Gastroesophageal sphincter (tissue), 4 donors: ENCODE data around the gene CACNA1F. TPM values are rescaled to one million over a fixed set of nuclear protein-coding genes. Genes with fewer than 3 reads are reported as not detected.

Experiments
- ATAC-seq: fragments of 150-250 bp; one replicate; pipeline ENCODE4 v1.9.1; 2016; ENCODE audit warnings: mild to moderate bottlenecking, moderate library complexity
- H3K27ac ChIP-seq, 4 donors: fragments of 200-600 bp; sonication (generic) in 3 of 4; 1 replicate in 3 of 4; 2 replicates in 1 of 4; pipeline ENCODE4 v1.5.1; 2016 to 2019
- H3K27me3 ChIP-seq: fragments of 200-600 bp; sonication (generic); one replicate; pipeline ENCODE4 v1.5.1; 2019
- H3K36me3 ChIP-seq, 2 donors: fragments of 200-600 bp; sonication (generic); one replicate each; pipeline ENCODE4 v1.5.1; 2019; ENCODE audit warnings: control low read depth in 1 of 2
- H3K4me1 ChIP-seq, 3 donors: fragments of 200-600 bp; sonication (generic); 1 replicate in 2 of 3; 2 replicates in 1 of 3; pipeline ENCODE4 v1.5.1; 2016 to 2019; ENCODE audit warnings: control low read depth in 2 of 3
- H3K4me3 ChIP-seq, 2 donors: fragments of 200-600 bp; sonication (generic); one replicate each; pipeline ENCODE4 v1.5.1; 2019; ENCODE audit warnings: mild to moderate bottlenecking in 1 of 2, moderate library complexity in 1 of 2
- H3K9me3 ChIP-seq, 3 donors: fragments of 200-600 bp; sonication (generic); one replicate each; pipeline ENCODE4 v1.5.1; 2017 to 2019; ENCODE audit warnings: control low read depth in 2 of 3
- EP300 ChIP-seq: sonication (generic); formaldehyde crosslinking; IDR thresholded peaks from one replicate; pipeline ENCODE4 v1.6.1; 2017; ENCODE audit warnings: antibody characterized with exemption, mild to moderate bottlenecking
- POLR2A ChIP-seq, 2 donors: fragments of 450-650 bp; IDR thresholded peaks; one replicate each; pipeline ENCODE4 v1.6.1; 2017; ENCODE audit warnings: antibody characterized with exemption in 2 of 2, mild to moderate bottlenecking in 2 of 2, moderate library complexity in 1 of 2
- POLR2AphosphoS5 ChIP-seq: sonication (generic); formaldehyde crosslinking; IDR thresholded peaks from one replicate; pipeline ENCODE4 v1.6.1; 2017; ENCODE audit warnings: antibody characterized with exemption
- WGBS, 2 donors: methylation state at CpG; one replicate each; pipeline ENCODE4 v1.1.5; 2018; ENCODE audit warnings: low coverage in 1 of 2; 5-methylcytosine and 5-hydroxymethylcytosine counted together
- total RNA-seq, 4 donors: library from RNA; depleted of rRNA; stranded (reverse); fragments of >200 nt; gene quantifications; one replicate each; pipeline ENCODE4 v1.1.0, GENCODE V29; 2016
- TF ChIP-seq, protein P1 (sequence below), 4 experiments: fragments of 200-600 bp in 2 of 4; fragments of 450-650 bp in 2 of 4; sonication (generic) in 1 of 4; IDR thresholded peaks; one replicate each; pipeline ENCODE4 v1.5.1; 2017 to 2019; ENCODE audit warnings: antibody characterized with exemption in 4 of 4, mild to moderate bottlenecking in 2 of 4, moderate library complexity in 2 of 4

CACNA1F gene
- total RNA-seq, 4 donors from 2014 or later = 1.7 TPM; not detected in 3

DNA sequence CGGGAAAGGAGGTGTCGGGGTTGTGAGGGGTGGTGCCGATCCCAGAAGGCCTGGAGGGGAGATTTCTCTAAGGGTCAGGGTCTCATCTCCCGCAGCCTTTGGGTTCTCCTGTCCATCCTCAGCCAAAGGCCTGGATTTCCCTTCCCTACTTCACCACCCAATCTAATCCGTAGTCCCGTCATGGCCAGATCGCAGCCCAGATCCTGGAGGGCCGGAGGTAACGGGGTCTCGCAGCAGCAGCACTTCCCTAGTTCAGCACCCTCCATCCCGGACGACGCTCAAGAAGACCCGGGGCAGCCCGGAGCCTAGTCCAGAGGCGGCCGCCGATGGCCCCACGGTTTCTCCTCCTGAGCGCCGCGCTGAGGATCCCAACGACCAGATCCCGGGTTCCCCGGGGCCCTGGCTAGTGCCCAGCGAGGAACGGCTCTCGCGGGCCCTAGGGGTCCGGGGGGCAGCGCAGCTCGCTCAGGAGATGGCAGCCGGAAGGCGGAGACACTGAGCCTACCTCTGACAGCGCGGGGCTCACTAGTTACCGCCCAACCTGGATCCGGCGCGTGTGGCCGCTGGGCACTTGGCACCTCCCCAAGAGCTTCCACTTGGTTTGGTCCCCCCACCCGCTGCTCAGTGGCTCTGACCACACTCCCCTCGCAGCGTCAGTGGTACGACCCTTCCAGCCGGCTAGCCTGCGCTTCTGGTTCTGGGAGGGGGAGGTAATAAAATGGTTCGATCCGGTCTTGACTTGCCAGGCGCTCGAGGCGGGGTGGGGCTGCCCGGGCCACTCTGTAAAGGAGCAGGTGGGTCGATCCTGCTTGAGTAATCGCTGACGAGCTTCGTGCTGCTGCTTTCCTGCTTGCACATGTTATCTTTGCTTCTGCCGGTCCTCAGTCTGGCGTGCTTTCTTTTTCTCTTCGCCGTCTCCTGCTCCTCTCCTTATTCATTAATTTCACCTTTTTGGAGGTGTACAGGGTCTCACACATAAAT is 66.9 kb downstream of the CACNA1F start:
- Histone ChIP-seq H3K27me3 (no peaks in the 10 kb centered on the region), H3K4me1 (peaks cover 0 to 38% (median 0%) of the 10 kb centered on the region in 3 donors), H3K4me3 (peak overlapping the region; percentile 42 to 51), H3K27ac (peak overlapping the region; percentile 89 to 96 (median 92)), H3K9me3 (no peaks in the 10 kb centered on the region), H3K36me3 (no peaks in the 10 kb centered on the region)
- TF ChIP-seq EP300 (no peak), POLR2AphosphoS5 (peak; percentile 63), POLR2A (IDR thresholded peaks at IDR 0.05) (no peak)
- TF ChIP-seq, protein P1, sequence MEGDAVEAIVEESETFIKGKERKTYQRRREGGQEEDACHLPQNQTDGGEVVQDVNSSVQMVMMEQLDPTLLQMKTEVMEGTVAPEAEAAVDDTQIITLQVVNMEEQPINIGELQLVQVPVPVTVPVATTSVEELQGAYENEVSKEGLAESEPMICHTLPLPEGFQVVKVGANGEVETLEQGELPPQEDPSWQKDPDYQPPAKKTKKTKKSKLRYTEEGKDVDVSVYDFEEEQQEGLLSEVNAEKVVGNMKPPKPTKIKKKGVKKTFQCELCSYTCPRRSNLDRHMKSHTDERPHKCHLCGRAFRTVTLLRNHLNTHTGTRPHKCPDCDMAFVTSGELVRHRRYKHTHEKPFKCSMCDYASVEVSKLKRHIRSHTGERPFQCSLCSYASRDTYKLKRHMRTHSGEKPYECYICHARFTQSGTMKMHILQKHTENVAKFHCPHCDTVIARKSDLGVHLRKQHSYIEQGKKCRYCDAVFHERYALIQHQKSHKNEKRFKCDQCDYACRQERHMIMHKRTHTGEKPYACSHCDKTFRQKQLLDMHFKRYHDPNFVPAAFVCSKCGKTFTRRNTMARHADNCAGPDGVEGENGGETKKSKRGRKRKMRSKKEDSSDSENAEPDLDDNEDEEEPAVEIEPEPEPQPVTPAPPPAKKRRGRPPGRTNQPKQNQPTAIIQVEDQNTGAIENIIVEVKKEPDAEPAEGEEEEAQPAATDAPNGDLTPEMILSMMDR (IDR thresholded peaks at IDR 0.05) = peak in 2 of 4 experiments; percentile 18 to 58
- 15 to 44% methylated on average over 3 to 12 of the region's 61 CpGs for WGBS, 2 donors
- peak; percentile 47 for ATAC-seq

DNA sequence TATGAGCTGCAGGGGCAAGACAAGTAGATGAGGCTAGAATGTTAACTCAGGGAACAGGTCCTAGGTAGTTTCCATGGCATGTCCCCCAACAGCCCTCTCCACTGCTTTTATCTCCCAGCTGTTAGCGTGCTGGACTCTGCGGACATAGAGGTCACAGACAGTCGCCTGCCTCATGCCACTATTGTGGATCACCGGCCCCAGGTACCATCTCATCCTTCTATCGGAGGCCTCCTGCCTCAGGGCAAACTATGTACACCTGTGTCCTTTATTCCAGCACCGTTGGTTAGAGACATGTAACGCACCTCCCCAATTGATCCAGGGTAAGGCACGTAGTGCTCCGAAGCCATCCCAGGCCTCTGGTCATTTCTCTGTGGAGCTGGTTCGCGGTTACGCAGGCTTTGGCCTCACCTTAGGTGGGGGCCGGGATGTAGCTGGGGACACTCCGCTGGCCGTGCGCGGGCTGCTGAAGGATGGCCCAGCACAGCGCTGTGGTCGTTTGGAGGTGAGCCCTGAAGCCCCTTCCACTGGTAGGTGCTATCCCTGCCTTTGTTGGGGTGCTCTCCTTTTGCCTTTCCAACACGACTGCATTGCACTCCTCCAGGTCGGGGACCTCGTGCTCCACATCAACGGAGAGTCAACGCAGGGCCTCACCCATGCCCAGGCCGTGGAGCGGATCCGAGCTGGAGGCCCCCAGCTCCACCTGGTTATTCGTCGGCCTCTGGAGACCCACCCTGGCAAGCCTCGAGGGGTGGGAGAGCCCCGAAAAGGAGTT is 68.4 kb downstream of the CACNA1F start:
- H3K36me3 ChIP-seq = no peaks in the 10 kb centered on the region
- H3K4me1 ChIP-seq = peaks cover 0 to 34% (median 0%) of the 10 kb centered on the region in 3 donors
- TF ChIP-seq EP300 (no peak), POLR2AphosphoS5 (no peak), POLR2A (IDR thresholded peaks at IDR 0.05) (no peak)
- TF ChIP-seq, protein P1 (IDR thresholded peaks at IDR 0.05) = no peak
- H3K9me3 ChIP-seq = no peaks in the 10 kb centered on the region
- no peak for ATAC-seq
- H3K27ac ChIP-seq = peak overlapping the region; percentile 89 to 96 (median 92)
- no peak overlapping the region for H3K4me3 ChIP-seq
- 78% methylated on average over 3 of the region's 31 CpGs; no CpG with 5 or more reads in 1 of the 2 donors for WGBS, 2 donors
- no peaks in the 10 kb centered on the region for H3K27me3 ChIP-seq

DNA sequence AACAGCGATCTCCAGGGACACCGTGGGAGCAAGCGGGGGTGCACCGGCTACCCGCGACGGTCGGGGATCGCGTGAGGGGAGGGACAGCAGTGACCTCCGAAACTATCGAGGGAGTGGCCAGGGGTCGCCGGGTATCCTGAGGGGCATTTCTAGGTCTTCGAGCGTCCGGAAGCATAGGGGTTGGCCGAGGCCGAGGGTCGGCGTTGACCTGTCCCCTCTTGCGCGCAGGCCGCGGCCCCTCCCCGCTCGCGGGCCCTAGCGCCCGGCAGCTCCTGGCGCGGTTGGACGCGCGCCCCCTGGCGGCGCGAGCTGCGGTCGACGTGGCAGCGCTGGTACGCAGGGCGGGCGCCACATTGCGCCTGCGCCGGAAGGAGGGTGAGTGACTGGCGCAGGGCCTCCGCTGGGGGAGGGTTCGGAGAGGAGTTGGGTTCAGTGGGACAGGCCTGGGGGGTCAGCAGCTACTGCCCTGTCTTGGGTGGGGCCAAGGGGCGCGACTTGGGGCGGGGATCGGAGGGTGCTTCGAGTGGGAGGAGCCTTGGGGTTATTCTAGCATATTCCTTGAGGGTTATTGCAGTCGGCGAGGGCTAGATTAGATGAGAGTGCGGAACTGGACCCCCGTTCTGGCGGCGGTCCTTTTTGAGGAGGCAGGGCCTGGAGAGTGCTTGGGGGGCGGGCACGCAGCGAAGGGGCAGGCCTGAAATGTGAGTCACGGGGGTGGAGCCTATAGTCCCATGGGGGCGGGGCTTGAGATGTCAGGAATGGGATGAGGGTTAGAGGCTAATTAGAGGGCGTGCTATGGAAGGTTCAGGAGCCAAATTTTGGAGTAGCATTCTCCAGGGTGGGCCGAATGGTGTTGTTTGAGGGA is 69.4 kb downstream of the CACNA1F start:
- no peaks in the 10 kb centered on the region for H3K27me3 ChIP-seq
- H3K4me1 ChIP-seq = peaks cover 0 to 34% (median 0%) of the 10 kb centered on the region in 3 donors
- peak overlapping the region; percentile 89 to 96 (median 93) for H3K27ac ChIP-seq
- no peaks in the 10 kb centered on the region for H3K36me3 ChIP-seq
- H3K9me3 ChIP-seq = no peaks in the 10 kb centered on the region
- peak; percentile 80 for ATAC-seq
- H3K4me3 ChIP-seq = peak overlapping the region; percentile 8 to 48
- peak; percentile 12 for TF ChIP-seq POLR2AphosphoS5
- peak; percentile 56 to 69 for TF ChIP-seq POLR2A (IDR thresholded peaks at IDR 0.05)
- TF ChIP-seq, protein P1 (IDR thresholded peaks at IDR 0.05) = peak; percentile 57 to 92 (median 88)
- no peak for TF ChIP-seq EP300
- WGBS, 2 donors = 20 to 30% methylated on average over 2 to 11 of the region's 69 CpGs

DNA sequence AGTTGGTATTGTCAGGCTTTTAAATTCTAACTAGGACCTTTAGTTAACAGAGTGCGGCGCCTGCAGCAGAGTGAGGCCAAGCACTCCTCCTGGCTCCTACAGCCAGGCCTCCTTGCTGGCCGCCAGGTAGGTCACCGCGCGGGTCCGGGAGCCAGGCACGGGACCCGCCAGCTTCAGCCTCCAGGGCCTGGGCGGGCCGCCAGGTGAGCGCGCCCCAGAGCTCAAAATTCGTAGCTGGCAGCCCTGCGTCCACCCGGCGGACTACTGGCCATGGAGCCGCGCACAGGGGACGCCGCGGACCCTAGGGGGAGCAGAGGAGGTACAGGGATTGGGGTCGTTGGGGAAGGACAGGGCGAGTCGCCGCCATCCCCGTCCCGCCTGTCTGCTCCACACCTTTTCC is 70.5 kb downstream of the CACNA1F start, which contains the start of gene MAGIX:
Gene MAGIX (plus strand): TSS at position 139 of the 400 bp plus-strand sequence. CDS start 132 bp downstream, at position 271.
- Histone ChIP-seq H3K4me3 (peak within 1 kb of the TSS; percentile 8 to 48), H3K27ac (peak within 1 kb of the TSS; percentile 89 to 96 (median 93)), H3K27me3 (no peaks in the 10 kb centered on the region), H3K36me3 (no peaks in the 10 kb centered on the region), H3K9me3 (no peaks in the 10 kb centered on the region), H3K4me1 (peaks cover 0 to 26% (median 0%) of the 10 kb centered on the region in 3 donors)
- no peak for ATAC-seq
- TF ChIP-seq POLR2A (IDR thresholded peaks at IDR 0.05) = no peak
- TF ChIP-seq POLR2AphosphoS5 = no peak
- TF ChIP-seq, protein P1 (IDR thresholded peaks at IDR 0.05) = no peak
- no peak for TF ChIP-seq EP300
- WGBS, 2 donors = no CpG with 5 or more reads among the region's 28 CpGs
